GM12878 (cell line): ENCODE measurements around the gene LGALS3BP. TPM values are rescaled to one million over a fixed set of nuclear protein-coding genes. Genes with fewer than 3 reads are reported as not detected.

ENCODE experiments used
- ATAC-seq: fragments of 200-7000 bp; cut with Tn5 transposase; 3 replicates; pipeline ENCODE4 v1.9.1; 2020; ENCODE audit warnings: mild to moderate bottlenecking, moderate library complexity
- BruUV-seq: library from RNA; stranded (reverse); fragments of 400-500 nt; replicated peaks from 2 replicates; lab custom pipeline; 2021; lab: Mats Ljungman, UMichigan
- CTCF ChIA-PET: fragments of 300-600 bp; sonication (Branson Sonifier 250); formaldehyde crosslinking; extraction: SDS; loops from one replicate; lab custom pipeline; 2021; ENCODE audit warnings: inconsistent platforms; lab: Yijun Ruan, JAX
- POLR2A ChIA-PET: fragments of 350-600 bp; formaldehyde crosslinking; extraction: SDS; loops from one replicate; lab custom pipeline; 2021; ENCODE audit warnings: inconsistent platforms; lab: Charles Lee
- RAD21 ChIA-PET: fragments of 300-600 bp; sonication (Branson Sonifier 250); formaldehyde crosslinking; loops from one replicate; lab custom pipeline; 2023; ENCODE audit warnings: antibody characterized with exemption; ENCODE audit not compliant: unreplicated experiment; lab: Charles Lee
- SMC1A ChIA-PET: fragments of 300-600 bp; sonication (Branson Sonifier 250); formaldehyde crosslinking; loops from one replicate; lab custom pipeline; 2023; ENCODE audit not compliant: unreplicated experiment, uncharacterized antibody; lab: Charles Lee
- DNase-seq: peaks from one replicate; pipeline ENCODE4 v3.0.0-alpha.2; 2011; ENCODE audit warnings: low read depth, low spot score
- FAIRE-seq: peaks from 3 replicates; lab custom pipeline; 2011; peaks lifted over from hg19 to GRCh38; lab: Jason Lieb, UNC
- H2AFZ ChIP-seq: 2 replicates; pipeline ENCODE4 v1.6.0; 2011; ENCODE audit warnings: low read depth, low read length, control low read depth; ENCODE audit not compliant: control insufficient read depth
- H3K27ac ChIP-seq: 2 replicates; pipeline ENCODE4 v1.5.1; 2011; ENCODE audit warnings: control low read depth; ENCODE audit not compliant: control insufficient read depth, insufficient read depth
- H3K27me3 ChIP-seq, 2 experiments: replicated peaks in 1 of 2; 2 replicates each; pipeline versions ENCODE4 v1.6.0 to v1.6.1; 2011; ENCODE audit warnings: low read length in 1 of 2; ENCODE audit not compliant: control insufficient read depth in 2 of 2, insufficient read depth in 2 of 2
- H3K36me3 ChIP-seq, 2 experiments: 2 replicates each; pipeline ENCODE4 v1.5.1; 2011; ENCODE audit warnings: low read length in 1 of 2; ENCODE audit not compliant: control insufficient read depth in 2 of 2, insufficient read depth in 2 of 2
- H3K4me1 ChIP-seq: 2 replicates; pipeline ENCODE4 v1.6.1; 2011; ENCODE audit warnings: mild to moderate bottlenecking, low read length, moderate library complexity, mixed read lengths; ENCODE audit not compliant: control insufficient read depth, insufficient read depth
- H3K4me2 ChIP-seq: 2 replicates; pipeline ENCODE4 v1.6.0; 2011; ENCODE audit warnings: control low read depth; ENCODE audit not compliant: control insufficient read depth, insufficient read depth
- H3K4me3 ChIP-seq: fragments of 200-600 bp; sonication (generic); 2 replicates; pipeline ENCODE4 v1.5.1; 2016
- H3K79me2 ChIP-seq: 2 replicates; pipeline ENCODE4 v1.6.0; 2011; ENCODE audit warnings: low read length; ENCODE audit not compliant: control insufficient read depth, insufficient read depth
- H3K9ac ChIP-seq: 2 replicates; pipeline ENCODE4 v1.8.0; 2011; ENCODE audit warnings: low read length, control low read depth, mixed read lengths; ENCODE audit not compliant: control insufficient read depth, insufficient read depth
- H3K9me3 ChIP-seq: replicated peaks from 3 replicates; pipeline ENCODE4 v1.5.1; 2011; ENCODE audit warnings: mild to moderate bottlenecking, low read length; ENCODE audit not compliant: control insufficient read depth, insufficient read depth
- H4K20me1 ChIP-seq: 2 replicates; pipeline ENCODE4 v1.6.0; 2011; ENCODE audit not compliant: control insufficient read depth, insufficient read depth
- ATF3 ChIP-seq: IDR thresholded peaks from 2 replicates; pipeline ENCODE4 v1.6.1; 2011; ENCODE audit warnings: low read depth, mild to moderate bottlenecking, low read length, moderate library complexity, borderline replicate concordance; ENCODE audit errors: extremely low read depth
- BCL11A ChIP-seq: IDR thresholded peaks from 2 replicates; pipeline ENCODE4 v1.6.1; 2011; ENCODE audit warnings: low read depth, low read length
- BCL3 ChIP-seq: IDR thresholded peaks from 2 replicates; pipeline ENCODE4 v1.6.1; 2011; ENCODE audit warnings: borderline replicate concordance, low read depth, mild to moderate bottlenecking, moderate library complexity, low read length; ENCODE audit not compliant: insufficient read depth, poor library complexity, severe bottlenecking
- POLR2AphosphoS2 ChIP-seq: IDR thresholded peaks from 2 replicates; pipeline ENCODE4 v1.6.1; 2011; ENCODE audit warnings: low read depth, mild to moderate bottlenecking, low read length, improper control_type of control experiment, moderate library complexity
- SIX5 ChIP-seq: IDR thresholded peaks from 2 replicates; pipeline ENCODE4 v1.6.1; 2011; ENCODE audit warnings: mild to moderate bottlenecking, low read depth, low read length, moderate library complexity; ENCODE audit not compliant: severe bottlenecking
- ZBTB11 ChIP-seq: fragments of 450-650 bp; formaldehyde crosslinking; IDR thresholded peaks from 2 replicates; pipeline ENCODE4 v1.5.0; 2022; ENCODE audit warnings: mild to moderate bottlenecking, missing genetic modification characterization
- WGBS: methylation state at CpG from one replicate; pipeline ENCODE4 v1.1.6; 2016; ENCODE audit warnings: low lambda C conversion rate; ENCODE audit not compliant: insufficient replicate concordance, insufficient coverage; ENCODE audit errors: missing lambda C conversion rate; 5-methylcytosine and 5-hydroxymethylcytosine counted together
- in situ Hi-C: fragments of 300-500 bp; cut with MboI; formaldehyde crosslinking; loops from 9 replicates; pipeline ENCODE4 v1.14.3; 2018; ENCODE audit warnings: mixed read lengths
- intact Hi-C: fragments of 100-400 bp; cut with micrococcal nuclease; formaldehyde crosslinking; loops from one replicate; pipeline ENCODE4 v1.14.2; 2022; ENCODE audit not compliant: unreplicated experiment
- polyA plus RNA-seq, 11 experiments: library from polyadenylated mRNA; depleted of rRNA in 4 of 11; unstranded in 6 of 11; stranded (reverse) in 5 of 11; fragments of >200 nt; fragmentation: Nextera tagmentation in 4 of 11; fragmentation: Illumina TruSeq in 1 of 11; extraction: Ambion mirVana in 4 of 11; extraction: Trizol in 1 of 11; gene quantifications; 1 replicate in 1 of 11; 2 replicates in 10 of 11; pipeline versions ENCODE4 v1.2.1 to v1.2.3, GENCODE V29; 2011 to 2016; ENCODE audit warnings: inconsistent platforms in 2 of 11, missing spikeins in 2 of 11, low read depth in 1 of 11
- total RNA-seq, 4 experiments: library from RNA; depleted of rRNA in 3 of 4; stranded (reverse); fragments of >200 nt in 3 of 4; fragmentation: Illumina TruSeq in 1 of 4; extraction: Trizol in 1 of 4; gene quantifications; 2 replicates each; pipeline versions ENCODE4 v1.2.1 to v1.2.3, GENCODE V29; 2013 to 2021

The LGALS3BP gene
- total and polyA plus RNA-seq, 10 of the 15 experiments (the other 5 are each of a cell fraction or from before 2014, with no cell fraction given), result 0.52 to 5.2 (median 1.9) TPM

- Histone ChIP-seq H3K4me3 (no peak overlapping the region), H3K36me3 (peaks cover 13 to 26% of the 10 kb centered on the region in 2 experiments), H4K20me1 (peaks cover 5% of the 10 kb centered on the region; the same call in 1 of the 2 replicates), H3K9me3 (no peaks in the 10 kb centered on the region; the same call in 2 of the 3 replicates), H3K9ac (no peak overlapping the region), H3K79me2 (no peaks in the 10 kb centered on the region), H2AFZ (no peak overlapping the region), H3K27ac (no peak overlapping the region), H3K27me3 (no peaks in the 10 kb centered on the region), H3K4me2 (no peak overlapping the region), H3K4me1 (no peaks in the 10 kb centered on the region)
- ChIA-PET SMC1A (no interaction called here), CTCF (no interaction called here), POLR2A (no interaction called here), RAD21 (no interaction called here)
- 97% methylated on average over 27 of the region's 34 CpGs for WGBS
- FAIRE-seq, result no peak
- DNase-seq, result no peak
- no TSS peak for BruUV-seq
- TF ChIP-seq POLR2AphosphoS2 (no peak), SIX5 (no peak), ZBTB11 (CRISPR knock-in tag) (no peak), BCL11A (no peak), ATF3 (no peak), BCL3 (no peak)
- intact Hi-C loops, result no loop called here
- in situ Hi-C loops, result no loop called here
- no peak for ATAC-seq
Measured at GRCh38 chr17:78995022-78995760, 15.5 kb upstream of the LGALS3BP start.
